DOHH2 (cell line): ENCODE results near the gene KISS1R.

Source experiments
- H3F3A ChIP-seq: fragments of 200-600 bp; sonication (generic), shearing (Covaris generic); 2 replicates; pipeline ENCODE4 v1.6.0; 2016; ENCODE audit warnings: antibody characterized with exemption, mild to moderate bottlenecking; ENCODE audit not compliant: control insufficient read depth, insufficient read depth
- H3K27ac ChIP-seq: fragments of 200-600 bp; sonication (generic); 2 replicates; pipeline ENCODE4 v1.5.1; 2014; ENCODE audit warnings: low read depth, mild to moderate bottlenecking, low read length, moderate library complexity
- H3K27me3 ChIP-seq: fragments of 200-600 bp; sonication (generic); 2 replicates; pipeline ENCODE4 v1.6.1; 2014; ENCODE audit warnings: mild to moderate bottlenecking, low read length, mixed read lengths; ENCODE audit not compliant: control insufficient read depth
- H3K36me3 ChIP-seq: fragments of 200-600 bp; sonication (generic); 2 replicates; pipeline ENCODE4 v1.6.1; 2014; ENCODE audit warnings: mild to moderate bottlenecking, low read length, moderate library complexity, mixed read lengths; ENCODE audit not compliant: control insufficient read depth
- H3K4me1 ChIP-seq: fragments of 200-600 bp; sonication (generic); 2 replicates; pipeline ENCODE4 v1.6.1; 2014; ENCODE audit warnings: mild to moderate bottlenecking, low read length, mixed read lengths; ENCODE audit not compliant: control insufficient read depth
- H3K4me2 ChIP-seq: fragments of 200-600 bp; sonication (generic); 2 replicates; pipeline ENCODE4 v1.6.0; 2014; ENCODE audit warnings: mild to moderate bottlenecking, low read length, moderate library complexity
- H3K4me3 ChIP-seq: fragments of 200-600 bp; sonication (generic); 2 replicates; pipeline ENCODE4 v1.5.1; 2014; ENCODE audit warnings: mild to moderate bottlenecking, low read length, mixed read lengths
- H3K79me2 ChIP-seq: fragments of 200-600 bp; sonication (generic); 2 replicates; pipeline ENCODE4 v1.6.1; 2014; ENCODE audit warnings: mild to moderate bottlenecking, low read length, mixed read lengths; ENCODE audit not compliant: control insufficient read depth
- H3K9me2 ChIP-seq: fragments of 200-600 bp; sonication (generic); replicated peaks from 2 replicates; pipeline ENCODE4 v1.6.1; 2014; ENCODE audit warnings: mild to moderate bottlenecking, low read length, mixed read lengths; ENCODE audit not compliant: control insufficient read depth
- H3K9me3 ChIP-seq: fragments of 200-600 bp; sonication (generic); 2 replicates; pipeline ENCODE4 v1.6.1; 2014; ENCODE audit warnings: antibody characterized with exemption, low read length, mixed read lengths; ENCODE audit not compliant: control insufficient read depth, insufficient read depth
- H4K20me1 ChIP-seq: fragments of 200-600 bp; sonication (generic); 2 replicates; pipeline ENCODE4 v1.6.0; 2014; ENCODE audit warnings: low read depth, mild to moderate bottlenecking, antibody characterized with exemption, low read length, moderate library complexity; ENCODE audit not compliant: control insufficient read depth, insufficient read depth
- EZH2phosphoT487 ChIP-seq: fragments of 200-600 bp; sonication (generic); IDR thresholded peaks from 2 replicates; pipeline ENCODE4 v1.6.1; 2017; ENCODE audit warnings: borderline replicate concordance, mild to moderate bottlenecking, antibody characterized with exemption, low read length, moderate library complexity, mixed read lengths

The KISS1R gene

GRCh38 chr19:966485-967088, 49.5 kb downstream of the KISS1R start:
- Histone ChIP-seq H3K9me3 (peaks cover 10% of the 10 kb centered on the region), H4K20me1 (no peaks in the 10 kb centered on the region), H3F3A (no peaks in the 10 kb centered on the region), H3K27ac (no peak overlapping the region), H3K4me3 (no peak overlapping the region), H3K27me3 (no peaks in the 10 kb centered on the region), H3K79me2 (no peaks in the 10 kb centered on the region), H3K9me2 (no peaks in the 10 kb centered on the region), H3K4me2 (no peak overlapping the region), H3K36me3 (no peaks in the 10 kb centered on the region), H3K4me1 (no peaks in the 10 kb centered on the region)
- no peak for TF ChIP-seq EZH2phosphoT487
